SKM-1 (cell line): ENCODE data around the gene RHEX.
"Not testable (repeated sequence)": the region's sequence is repeated elsewhere in the genome, so short reads cannot be mapped to it uniquely, and the experiment has no call there.

Source experiments
- DNase-seq: peaks from one replicate; lab custom pipeline; 2025; ENCODE audit not compliant: unreplicated experiment; lab: John Stamatoyannopoulos, UW

RHEX gene

GRCh38 chr1:206029484-206029883 lies 23.5 kb upstream of the RHEX start:
- no peak for DNase-seq

- DNase-seq: no peak
Measured at GRCh38 chr1:206030191-206030590, 22.8 kb upstream of the RHEX start.

- DNase-seq: peak; percentile 98
Measured at GRCh38 chr1:206030714-206031113, 22.3 kb upstream of the RHEX start.

DNA sequence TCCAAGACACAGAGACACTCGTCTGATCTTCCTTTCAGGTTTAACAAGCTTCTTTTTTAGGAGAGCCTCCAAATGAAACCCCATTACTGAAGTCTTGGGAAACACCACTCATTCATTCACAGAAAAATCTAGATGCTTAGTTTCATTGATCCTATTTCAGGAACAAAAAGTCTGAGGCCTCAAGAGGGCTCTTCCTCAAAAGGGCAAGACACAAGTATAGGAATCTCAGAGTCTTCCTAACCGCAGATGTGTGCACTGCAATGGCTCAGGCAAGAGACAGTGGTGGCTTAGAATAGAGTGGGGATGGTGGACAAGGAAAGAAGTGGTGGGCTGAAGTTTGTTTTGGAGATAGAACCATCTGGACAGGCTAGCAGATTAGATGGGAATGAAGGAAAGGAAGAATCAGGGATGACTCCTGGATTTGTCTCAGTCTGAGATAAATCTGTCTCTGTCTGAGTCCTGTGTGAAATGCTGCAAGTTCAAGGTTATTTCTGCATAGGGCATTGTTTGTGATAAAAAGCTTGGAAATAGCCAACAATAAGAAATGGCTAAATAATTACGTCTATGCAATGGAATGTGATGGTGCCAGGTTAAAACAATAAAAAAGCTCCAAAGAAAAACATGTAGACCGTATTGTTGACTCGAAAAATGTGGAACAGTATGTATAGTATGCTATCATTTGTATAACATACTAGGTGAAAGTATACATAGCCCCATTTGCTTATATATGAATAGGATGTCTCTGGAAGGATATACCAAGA lies 20.4 kb upstream of the RHEX start:
- DNase-seq: peak; percentile 69

DNA sequence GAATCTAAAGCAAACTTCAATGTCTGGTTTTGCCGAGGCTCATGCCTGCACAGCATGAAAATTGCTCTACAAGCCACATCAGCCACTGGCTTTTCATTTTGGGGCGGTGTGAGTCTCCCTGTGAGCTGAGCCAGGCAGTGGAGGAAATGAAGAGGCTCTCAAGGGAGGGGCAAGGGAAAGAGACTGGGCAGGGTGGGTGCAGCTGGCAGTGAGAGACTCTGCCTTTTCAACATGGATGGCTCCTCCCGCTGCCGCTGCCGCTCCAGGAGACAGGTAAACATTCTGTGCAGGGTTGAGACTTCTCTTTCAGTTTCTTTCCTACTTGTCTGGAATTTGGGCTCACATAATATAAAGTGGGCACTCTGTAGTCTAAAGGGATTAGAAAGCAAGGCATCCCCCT lies 17.9 kb upstream of the RHEX start:
- no peak for DNase-seq

GRCh38 chr1:206036663-206037455 lies 16.1 kb upstream of the RHEX start:
- no peak for DNase-seq

- DNase-seq: no peak
Measured at GRCh38 chr1:206037581-206037980, 15.4 kb upstream of the RHEX start.

DNA sequence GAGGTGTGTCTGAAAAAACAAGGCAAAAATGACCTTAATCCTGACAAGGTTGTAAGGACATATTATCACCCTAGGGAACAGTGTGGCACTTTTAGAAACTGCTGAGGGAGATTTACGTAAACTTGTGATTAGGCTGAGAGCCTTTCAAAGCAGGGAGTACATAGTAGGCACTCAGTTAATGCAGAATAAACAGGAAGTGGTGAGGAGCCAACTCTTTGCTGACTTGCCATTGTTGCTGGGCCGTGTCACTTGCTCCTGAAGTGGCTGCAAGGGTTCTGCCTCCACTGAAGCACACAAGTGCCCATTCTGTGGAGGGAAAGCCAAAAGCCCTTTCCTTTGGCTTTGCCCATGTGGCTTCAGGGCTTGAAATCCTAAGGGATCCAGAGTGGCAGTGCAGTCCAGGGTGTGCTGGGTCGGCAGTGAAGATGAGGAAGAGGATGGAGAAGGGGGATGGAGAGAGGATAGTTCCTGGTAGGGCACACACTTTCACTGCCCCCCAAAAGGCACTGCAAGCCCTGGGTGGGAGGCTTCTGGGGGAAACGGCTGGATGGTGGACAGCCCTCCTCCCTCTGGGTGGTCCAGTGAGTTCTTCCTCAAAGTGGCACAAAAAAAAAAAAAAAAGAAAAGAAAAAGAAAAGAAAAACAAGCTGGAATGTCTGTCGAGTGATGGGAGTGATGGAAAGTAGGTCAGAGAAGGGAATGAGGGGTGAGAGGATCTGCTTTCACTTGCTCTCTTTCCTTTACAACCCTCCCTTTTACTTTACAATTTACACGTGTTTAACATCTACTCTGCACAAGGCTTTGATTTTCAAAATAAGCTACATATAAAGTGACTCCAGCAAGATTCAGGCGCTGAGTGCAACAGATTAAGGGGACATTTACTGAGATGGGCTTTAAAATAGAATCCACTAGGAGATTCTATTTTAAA lies 13.7 kb upstream of the RHEX start:
- no peak for DNase-seq

GRCh38 chr1:206040328-206040727 lies 12.6 kb upstream of the RHEX start:
- no peak for DNase-seq

DNA sequence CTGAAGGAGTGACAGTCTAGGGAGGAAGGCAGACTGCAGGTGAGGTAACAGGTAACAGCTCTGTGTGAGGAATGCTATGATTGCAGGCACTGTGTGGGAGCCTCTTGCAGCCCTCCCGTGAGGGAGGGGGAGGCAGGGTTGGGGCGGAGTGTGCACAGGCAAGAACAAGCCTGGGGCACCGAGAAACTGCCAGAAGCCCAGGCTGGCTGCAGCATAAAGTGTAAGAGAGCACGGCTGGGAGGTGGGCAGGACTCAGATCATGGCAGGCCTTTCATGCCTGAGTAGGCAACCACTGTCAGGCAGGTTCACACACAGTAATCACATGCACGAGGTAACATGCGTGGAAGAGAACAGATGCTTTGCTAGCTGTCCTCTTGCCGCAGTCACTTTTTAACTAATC lies 11.3 kb upstream of the RHEX start:
- DNase-seq: no peak

DNA sequence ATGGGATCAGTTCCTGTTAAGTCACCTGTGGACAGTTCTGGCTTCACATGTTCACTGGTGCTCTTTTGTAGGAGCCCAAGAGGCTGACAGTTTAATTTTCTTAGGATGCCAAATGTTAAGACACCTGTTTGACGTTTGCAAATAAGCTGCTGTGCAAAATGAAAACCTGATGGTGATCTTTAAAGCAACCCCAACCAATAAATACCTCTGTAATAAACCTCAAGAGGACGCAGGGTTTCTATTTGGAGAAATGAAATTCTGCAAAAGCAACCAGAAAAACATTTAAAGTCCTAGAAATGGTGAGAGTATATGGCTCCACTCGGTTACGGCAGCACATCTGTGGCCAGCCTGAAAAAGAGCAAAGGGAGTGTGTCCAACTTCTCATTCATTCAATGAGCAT lies 5.7 kb upstream of the RHEX start:
- no peak for DNase-seq

GRCh38 chr1:206048582-206048981 lies 4.4 kb upstream of the RHEX start:
- DNase-seq: peak; percentile 72

GRCh38 chr1:206049293-206049692 lies 3.7 kb upstream of the RHEX start:
- DNase-seq: no peak

GRCh38 chr1:206049919-206050600 lies 2.9 kb upstream of the RHEX start:
- no peak for DNase-seq

DNA sequence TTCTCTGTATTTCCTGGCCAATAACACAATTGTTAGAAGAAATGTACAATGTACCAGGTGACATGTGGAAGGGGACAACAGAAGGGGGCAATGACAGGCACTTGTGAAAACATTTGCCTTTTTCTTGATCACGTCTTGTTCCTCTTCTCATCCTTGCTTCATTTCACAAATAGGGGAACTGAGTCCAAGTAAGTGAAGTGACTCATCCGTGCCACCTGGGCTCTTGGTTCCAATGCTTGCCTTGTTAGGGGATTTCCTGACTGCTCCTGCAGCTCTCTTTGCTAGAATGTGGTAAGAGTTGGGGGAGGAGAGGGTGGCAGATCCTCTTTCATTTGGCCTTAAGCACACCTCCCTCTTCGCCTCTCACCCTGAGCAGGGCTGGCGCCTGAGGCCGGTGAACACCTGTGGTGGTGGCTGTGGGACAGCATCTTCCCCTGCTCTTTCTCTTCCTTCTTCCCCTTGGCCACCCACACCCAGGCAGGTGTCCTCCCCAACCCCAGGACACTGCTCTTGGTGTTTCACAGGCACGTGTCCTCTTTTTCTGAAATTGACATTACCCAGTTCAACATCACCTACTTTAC lies 2.2 kb upstream of the RHEX start:
- DNase-seq: peak; percentile 100

- not testable (repeated sequence) for DNase-seq
Measured at GRCh38 chr1:206052231-206052865, 625 bp upstream of the RHEX start.

DNA sequence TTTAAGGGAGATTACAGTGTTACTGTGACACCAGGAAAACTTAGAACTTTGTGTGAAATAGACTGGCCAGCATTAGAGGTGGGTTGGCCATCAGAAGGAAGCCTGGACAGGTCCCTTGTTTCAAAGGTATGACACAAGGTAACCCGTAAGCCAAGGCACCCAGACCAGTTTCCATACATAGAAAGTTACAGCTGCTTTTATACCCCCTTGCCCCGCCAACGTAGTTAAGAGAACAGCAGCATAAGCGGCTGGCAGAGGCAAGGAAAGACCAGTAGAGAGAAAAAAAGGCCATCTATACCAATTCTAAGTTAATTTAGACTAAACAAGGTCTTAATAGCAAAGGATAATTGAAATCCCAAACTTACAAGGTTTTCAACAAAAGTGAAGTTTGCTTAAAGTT lies 643 bp downstream of the RHEX start:
- not testable (repeated sequence) for DNase-seq

DNA sequence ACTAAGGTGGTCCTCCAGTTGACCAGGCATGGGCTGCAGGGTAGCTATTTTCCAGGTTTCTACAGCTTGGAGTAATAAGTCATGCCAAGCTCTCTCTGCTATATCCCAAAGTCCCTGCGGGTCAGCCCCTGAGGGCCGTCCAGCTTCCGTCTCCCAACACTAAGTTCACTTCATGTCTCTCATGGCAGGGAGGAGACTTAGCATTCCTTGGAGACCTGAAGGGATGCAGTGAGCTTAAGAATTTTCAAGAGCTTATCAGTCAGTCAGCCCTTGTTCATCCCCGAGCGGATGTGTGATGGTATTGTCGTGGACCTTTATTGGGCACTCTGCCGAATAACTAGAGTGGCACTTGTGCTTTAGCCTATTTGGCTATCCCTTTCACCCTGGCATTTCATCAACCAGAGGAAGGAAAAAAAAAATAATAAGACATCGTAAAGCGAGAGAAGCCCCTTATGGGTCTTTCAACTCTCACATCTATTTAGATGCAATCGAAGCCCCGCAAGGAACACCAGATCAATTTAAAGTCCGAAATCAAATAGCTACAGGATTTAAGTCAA lies 2.2 kb downstream of the RHEX start:
- DNase-seq: not testable (repeated sequence)

DNA sequence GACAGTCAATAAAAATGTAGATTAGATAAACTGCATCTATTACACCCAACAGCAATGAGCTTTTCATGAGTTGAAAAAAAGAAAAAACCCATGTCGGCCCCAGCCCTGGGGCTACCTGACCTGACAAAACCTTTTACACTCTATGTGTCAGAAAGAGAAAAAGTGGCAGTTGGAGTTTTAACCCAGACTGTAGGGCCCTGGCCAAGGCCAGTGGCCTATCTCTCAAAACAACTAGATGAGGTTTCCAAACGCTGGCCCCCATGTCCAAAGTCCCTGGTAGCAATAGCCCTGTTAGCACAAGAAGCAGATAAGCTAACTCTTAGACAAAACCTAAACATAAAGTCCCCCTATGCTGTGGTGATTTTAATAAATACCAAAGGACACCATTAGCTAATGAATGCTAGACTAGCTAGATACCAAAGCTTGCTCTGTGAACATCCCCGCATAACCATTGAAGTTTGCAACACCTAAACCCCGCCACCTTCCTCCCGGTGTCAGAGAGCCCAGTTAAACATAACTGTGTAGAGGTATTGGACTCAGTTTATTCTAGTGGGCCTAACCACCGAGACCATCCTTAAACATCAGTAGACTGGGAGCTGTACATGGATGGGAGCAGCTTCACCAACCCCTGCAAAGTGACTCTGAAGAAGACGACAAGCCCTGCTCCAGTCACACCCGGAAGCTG lies 2.8 kb downstream of the RHEX start:
- DNase-seq: not testable (repeated sequence)
